Measurements from ENCODE around the gene GPBP1.
"Not testable (repeated sequence)": the region's sequence is repeated elsewhere in the genome, so short reads cannot be mapped to it uniquely, and the experiment has no call there.

Gene GPBP1

DNA sequence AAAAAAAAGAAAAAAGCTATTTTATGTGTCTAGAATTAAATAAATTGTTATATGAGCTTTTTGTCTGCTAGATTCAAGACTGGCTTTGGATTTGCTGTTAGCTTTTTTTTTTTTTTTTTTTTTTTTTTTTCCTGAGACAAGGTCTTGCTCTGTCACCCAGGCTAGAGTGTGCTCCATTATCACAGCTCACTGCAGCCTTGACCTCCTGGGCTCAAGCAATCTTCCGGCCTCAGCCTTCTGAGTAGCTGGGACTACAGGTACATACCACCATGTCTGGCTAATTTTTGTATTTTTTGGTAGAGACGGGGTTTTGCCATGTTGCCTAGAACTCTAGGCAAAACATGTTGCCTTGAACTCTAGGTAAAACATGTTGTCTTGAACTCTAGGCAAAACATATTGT lies 16.7 kb downstream of the GPBP1 start:
- H3K4me1 ChIP-seq (ENCODE audit: insufficient read depth, low read length): peaks cover 32% of the 10 kb centered on the region
- H3K36me3 ChIP-seq (ENCODE audit: insufficient read depth, low read length): peaks cover 26% of the 10 kb centered on the region
- no peak overlapping the region for H3K4me3 ChIP-seq (ENCODE audit: low read depth in 1 of 2, low read length in 2 of 2)
- ATAC-seq (ENCODE audit: insufficient read depth, low read depth) (no peak), DNase-seq (no peak)
- H3K9ac ChIP-seq (ENCODE audit: low read depth, low read length): no peak overlapping the region
- H3K4me2 ChIP-seq (ENCODE audit: insufficient read depth, low read length): no peak overlapping the region
- peaks cover 100% of the 10 kb centered on the region for H3K79me2 ChIP-seq (ENCODE audit: insufficient read depth, low read length)
- no peaks in the 10 kb centered on the region for H3K27me3 ChIP-seq (ENCODE audit: insufficient read depth, low read length, poor library complexity)
- TF ChIP-seq EZH2 (IDR thresholded peaks at IDR 0.05; ENCODE audit: borderline replicate concordance, low read depth, low read length, severe bottlenecking): no peak
- TF ChIP-seq, protein P1, sequence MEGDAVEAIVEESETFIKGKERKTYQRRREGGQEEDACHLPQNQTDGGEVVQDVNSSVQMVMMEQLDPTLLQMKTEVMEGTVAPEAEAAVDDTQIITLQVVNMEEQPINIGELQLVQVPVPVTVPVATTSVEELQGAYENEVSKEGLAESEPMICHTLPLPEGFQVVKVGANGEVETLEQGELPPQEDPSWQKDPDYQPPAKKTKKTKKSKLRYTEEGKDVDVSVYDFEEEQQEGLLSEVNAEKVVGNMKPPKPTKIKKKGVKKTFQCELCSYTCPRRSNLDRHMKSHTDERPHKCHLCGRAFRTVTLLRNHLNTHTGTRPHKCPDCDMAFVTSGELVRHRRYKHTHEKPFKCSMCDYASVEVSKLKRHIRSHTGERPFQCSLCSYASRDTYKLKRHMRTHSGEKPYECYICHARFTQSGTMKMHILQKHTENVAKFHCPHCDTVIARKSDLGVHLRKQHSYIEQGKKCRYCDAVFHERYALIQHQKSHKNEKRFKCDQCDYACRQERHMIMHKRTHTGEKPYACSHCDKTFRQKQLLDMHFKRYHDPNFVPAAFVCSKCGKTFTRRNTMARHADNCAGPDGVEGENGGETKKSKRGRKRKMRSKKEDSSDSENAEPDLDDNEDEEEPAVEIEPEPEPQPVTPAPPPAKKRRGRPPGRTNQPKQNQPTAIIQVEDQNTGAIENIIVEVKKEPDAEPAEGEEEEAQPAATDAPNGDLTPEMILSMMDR (IDR thresholded peaks at IDR 0.05; ENCODE audit: borderline replicate concordance, extremely low read depth, low read length, poor library complexity, severe bottlenecking): no peak
- no peak overlapping the region for H3K27ac ChIP-seq (ENCODE audit: low read length)
- H2AFZ ChIP-seq (ENCODE audit: low read depth, low read length): no peak overlapping the region
- H3K9me3 ChIP-seq (ENCODE audit: insufficient read depth, low read length, severe bottlenecking): no peaks in the 10 kb centered on the region
- peaks cover 87% of the 10 kb centered on the region for H4K20me1 ChIP-seq (ENCODE audit: insufficient read depth, low read length)

DNA sequence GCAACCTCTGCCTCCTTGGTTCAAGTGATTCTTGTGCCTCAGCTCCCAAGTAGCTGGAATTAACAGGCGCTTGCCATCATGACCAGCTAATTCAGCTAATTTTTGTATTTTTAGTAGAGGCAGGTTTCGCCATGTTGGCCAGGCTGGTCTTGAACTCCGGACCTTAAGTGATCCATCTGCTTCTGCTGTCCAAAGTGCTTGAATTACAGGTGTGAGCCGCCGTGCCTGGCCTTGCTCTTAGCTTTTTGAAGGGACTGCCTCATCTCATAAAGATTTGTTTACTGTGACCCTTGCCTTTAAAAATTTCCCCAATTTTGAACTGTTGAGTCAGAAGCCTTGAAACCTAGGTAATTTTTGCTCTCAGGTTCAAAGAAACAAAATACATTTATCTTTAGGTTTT lies 17.3 kb downstream of the GPBP1 start:
- peaks cover 100% of the 10 kb centered on the region for H3K79me2 ChIP-seq (ENCODE audit: insufficient read depth, low read length)
- H3K4me2 ChIP-seq (ENCODE audit: insufficient read depth, low read length): no peak overlapping the region
- TF ChIP-seq, protein P1 (IDR thresholded peaks at IDR 0.05; ENCODE audit: borderline replicate concordance, extremely low read depth, low read length, poor library complexity, severe bottlenecking): no peak
- no peak for TF ChIP-seq EZH2 (IDR thresholded peaks at IDR 0.05; ENCODE audit: borderline replicate concordance, low read depth, low read length, severe bottlenecking)
- ATAC-seq (ENCODE audit: insufficient read depth, low read depth) (no peak), DNase-seq (no peak)
- H3K4me1 ChIP-seq (ENCODE audit: insufficient read depth, low read length): peaks cover 26% of the 10 kb centered on the region
- H3K36me3 ChIP-seq (ENCODE audit: insufficient read depth, low read length): peaks cover 28% of the 10 kb centered on the region
- peaks cover 87% of the 10 kb centered on the region for H4K20me1 ChIP-seq (ENCODE audit: insufficient read depth, low read length)
- H3K27me3 ChIP-seq (ENCODE audit: insufficient read depth, low read length, poor library complexity): no peaks in the 10 kb centered on the region
- no peak overlapping the region for H3K9ac ChIP-seq (ENCODE audit: low read depth, low read length)
- H3K4me3 ChIP-seq (ENCODE audit: low read depth in 1 of 2, low read length in 2 of 2): no peak overlapping the region
- H3K9me3 ChIP-seq (ENCODE audit: insufficient read depth, low read length, severe bottlenecking): no peaks in the 10 kb centered on the region
- no peak overlapping the region for H3K27ac ChIP-seq (ENCODE audit: low read length)
- no peak overlapping the region for H2AFZ ChIP-seq (ENCODE audit: low read depth, low read length)

DNA sequence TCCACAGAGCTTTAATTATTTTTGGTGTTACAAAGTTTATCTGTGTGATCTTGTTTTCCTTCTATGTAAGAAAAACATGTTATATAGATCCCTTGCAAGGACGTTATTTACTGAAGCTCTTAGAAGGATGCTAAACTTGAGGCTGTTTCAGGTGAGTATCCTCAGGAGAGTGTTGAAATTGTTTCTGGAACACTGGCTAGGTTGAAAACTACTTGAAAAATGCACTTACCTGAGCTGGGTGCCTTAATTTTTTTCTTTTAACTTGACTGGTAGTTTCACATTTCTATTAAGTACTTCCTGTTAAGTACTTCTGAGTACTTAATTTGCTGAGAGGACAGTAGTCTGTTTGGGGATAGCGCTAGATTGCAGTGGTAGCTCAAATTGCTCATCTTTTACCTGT lies 18.1 kb downstream of the GPBP1 start:
- Histone ChIP-seq H3K36me3 (ENCODE audit: insufficient read depth, low read length) (peaks cover 31% of the 10 kb centered on the region), H3K4me1 (ENCODE audit: insufficient read depth, low read length) (peaks cover 19% of the 10 kb centered on the region), H3K79me2 (ENCODE audit: insufficient read depth, low read length) (peaks cover 100% of the 10 kb centered on the region), H3K9me3 (ENCODE audit: insufficient read depth, low read length, severe bottlenecking) (no peaks in the 10 kb centered on the region), H2AFZ (ENCODE audit: low read depth, low read length) (no peak overlapping the region), H3K9ac (ENCODE audit: low read depth, low read length) (no peak overlapping the region), H3K27me3 (ENCODE audit: insufficient read depth, low read length, poor library complexity) (no peaks in the 10 kb centered on the region), H3K4me3 (ENCODE audit: low read depth in 1 of 2, low read length in 2 of 2) (no peak overlapping the region), H3K4me2 (ENCODE audit: insufficient read depth, low read length) (no peak overlapping the region), H3K27ac (ENCODE audit: low read length) (no peak overlapping the region), H4K20me1 (ENCODE audit: insufficient read depth, low read length) (peaks cover 86% of the 10 kb centered on the region)
- ATAC-seq (ENCODE audit: insufficient read depth, low read depth): no peak
- TF ChIP-seq, protein P1 (IDR thresholded peaks at IDR 0.05; ENCODE audit: borderline replicate concordance, extremely low read depth, low read length, poor library complexity, severe bottlenecking): no peak
- TF ChIP-seq EZH2 (IDR thresholded peaks at IDR 0.05; ENCODE audit: borderline replicate concordance, low read depth, low read length, severe bottlenecking): no peak
- no peak for DNase-seq

DNA sequence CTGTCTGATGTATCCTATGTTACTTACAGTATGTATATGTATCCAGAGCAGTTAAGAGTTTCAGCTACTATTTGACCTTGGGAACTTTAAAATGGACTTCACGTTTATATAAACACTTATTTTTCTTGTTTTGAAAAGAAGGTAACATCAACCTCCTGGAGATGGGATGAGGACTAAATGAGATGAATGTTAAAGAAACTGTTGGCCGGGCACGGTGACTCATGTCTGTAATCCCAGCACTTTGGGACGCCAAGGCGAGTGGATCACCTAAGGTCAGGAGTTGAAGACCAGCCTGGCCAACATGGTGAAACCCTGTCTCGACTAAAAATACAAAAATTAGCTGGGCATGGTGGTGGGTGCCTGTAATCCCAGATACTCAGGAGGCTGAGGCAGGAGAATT lies 19.0 kb downstream of the GPBP1 start:
- not testable (repeated sequence) for H3K4me3 ChIP-seq (ENCODE audit: low read depth in 1 of 2, low read length in 2 of 2); H3K27ac ChIP-seq (ENCODE audit: low read length); H3K9ac ChIP-seq (ENCODE audit: low read depth, low read length); H2AFZ ChIP-seq (ENCODE audit: low read depth, low read length); H3K9me3 ChIP-seq (ENCODE audit: insufficient read depth, low read length, severe bottlenecking); H3K27me3 ChIP-seq (ENCODE audit: insufficient read depth, low read length, poor library complexity); DNase-seq; ATAC-seq (ENCODE audit: insufficient read depth, low read depth); H3K4me2 ChIP-seq (ENCODE audit: insufficient read depth, low read length)
- Histone ChIP-seq H3K79me2 (ENCODE audit: insufficient read depth, low read length) (peaks cover 100% of the 10 kb centered on the region), H3K4me1 (ENCODE audit: insufficient read depth, low read length) (peaks cover 12% of the 10 kb centered on the region), H3K36me3 (ENCODE audit: insufficient read depth, low read length) (peaks cover 33% of the 10 kb centered on the region), H4K20me1 (ENCODE audit: insufficient read depth, low read length) (peaks cover 88% of the 10 kb centered on the region)

All from DND-41 (cell line).